Heart right ventricle (tissue), 16 donors: ENCODE data around the gene CATSPER3. TPM values are rescaled to one million over a fixed set of nuclear protein-coding genes. Genes with fewer than 3 reads are reported as not detected.

Experiments used
- ATAC-seq, 8 donors: fragments of 200-7000 bp; cut with Tn5 transposase; one replicate each; pipeline ENCODE4 v1.9.1; 2020; ENCODE audit warnings: mild to moderate bottlenecking in 8 of 8, moderate library complexity in 8 of 8, moderate number of reproducible peaks in 1 of 8
- DNase-seq, 2 donors: peaks; one replicate each; pipeline ENCODE4 v3.0.0-alpha.2; 2020
- H3K27ac ChIP-seq, 10 donors: fragments of 200-600 bp; sonication (generic) in 2 of 10; one replicate each; pipeline versions ENCODE4 v1.5.0 to v1.8.0; 2020 to 2022; ENCODE audit warnings: mild to moderate bottlenecking in 3 of 10
- H3K27me3 ChIP-seq, 7 donors: fragments of 200-600 bp; one replicate each; pipeline ENCODE4 v1.8.0; 2021 to 2022; ENCODE audit warnings: mild to moderate bottlenecking in 2 of 7
- H3K36me3 ChIP-seq, 9 donors: fragments of 200-600 bp; sonication (generic) in 1 of 9; one replicate each; pipeline versions ENCODE4 v1.5.0 to v1.8.0; 2020 to 2022; ENCODE audit warnings: mild to moderate bottlenecking in 2 of 9
- H3K4me1 ChIP-seq, 9 donors: fragments of 200-600 bp; sonication (generic) in 1 of 9; one replicate each; pipeline versions ENCODE4 v1.5.0 to v1.8.0; 2020 to 2022; ENCODE audit warnings: mild to moderate bottlenecking in 4 of 9
- H3K4me3 ChIP-seq, 10 donors: fragments of 200-600 bp; sonication (generic) in 2 of 10; one replicate each; pipeline versions ENCODE4 v1.5.0 to v1.8.0; 2020 to 2022; ENCODE audit warnings: mild to moderate bottlenecking in 7 of 10, moderate library complexity in 2 of 10
- H3K9me3 ChIP-seq, 11 donors: fragments of 200-600 bp in 10 of 11; sonication (generic) in 2 of 11; one replicate each; pipeline versions ENCODE4 v1.5.0 to v1.8.0; 2013 to 2022; ENCODE audit warnings: mild to moderate bottlenecking in 2 of 11, control low read depth in 1 of 11, moderate library complexity in 1 of 11
- WGBS, 2 donors: extraction: QIAGEN DNeasy Blood & Tissue Kit; methylation state at CpG; one replicate each; pipeline ENCODE4 v1.1.7; 2013; ENCODE audit warnings: inconsistent platforms in 1 of 2; 5-methylcytosine and 5-hydroxymethylcytosine counted together
- intact Hi-C, 10 donors: fragments of 100-400 bp; cut with DNase I; formaldehyde crosslinking; loops; one replicate each; pipeline versions ENCODE4 v1.11.1 to v1.14.2; 2022
- polyA plus RNA-seq, 2 donors: library from polyadenylated mRNA; stranded (reverse); fragments of 200-250 nt; gene quantifications; one replicate each; pipeline ENCODE4 v1.2.3, GENCODE V29; 2013
- total RNA-seq, 10 donors: library from RNA; stranded (reverse); fragmentation: NEBNext Ultra II Directional in 3 of 10; extraction: Animal tissue kit (Norgen Biotek cat#: 25700) in 3 of 10; gene quantifications; one replicate each; pipeline versions ENCODE4 v1.2.1 to v1.2.4, GENCODE V29; 2021 to 2023
- TF ChIP-seq, protein P1 (sequence below), 9 donors: fragments of 200-600 bp; sonication (generic) in 2 of 9; IDR thresholded peaks; one replicate each; pipeline versions ENCODE4 v1.5.0 to v1.8.0; 2021 to 2022; ENCODE audit warnings: antibody characterized with exemption in 9 of 9, mild to moderate bottlenecking in 5 of 9, moderate library complexity in 1 of 9
- donor health status: Arrhythmogenic right ventricular cardiomyopathy.
- donor health status: ischemic (EF 13 %, LVEDD 7.1; RV severe dilation, severe dysfunction).
- donor health status: healthy with polysubstance abuse.
- donor health status: DM: no; HTN: yes; CAD: no.
- donor health status: DM: no; HTN: no; CAD: no.
- donor health status: ischemic (EF 25% LVEDD 6.9; RV normal size, moderate dysfunction).
- donor health status: ischemic (EF 25% LVEDD 5.7; RV mildly dilated, moderate dysfunction).
- donor health status: healthy.
- donor health status: DM: yes; HTN: yes; CAD: no.
- donor health status: Ischemic cardiomyopathy.
- donor health status: ischemic (EF 35%, LVEDD 5.7; RV mildly dilated, moderate dysfunction).
- donor health status: nonischemic (EF 11% LVEDD 7.7; RV severe dilation, severe dysfunction).
- donor health status: DM: yes; HTN: yes; CAD: no.
- donor health status: PGD.
- donor health status: ischemic (EF 29% LVEDD 5.4; RV normal size, mild dysfunction).
- donor health status: nonischemic (EF 23%, LVEDD 6.1; RV moderate dilation, normal function).

The CATSPER3 gene
- total and polyA plus RNA-seq, 12 donors, result 0.37 to 1.1 (median 0.72) TPM

DNA sequence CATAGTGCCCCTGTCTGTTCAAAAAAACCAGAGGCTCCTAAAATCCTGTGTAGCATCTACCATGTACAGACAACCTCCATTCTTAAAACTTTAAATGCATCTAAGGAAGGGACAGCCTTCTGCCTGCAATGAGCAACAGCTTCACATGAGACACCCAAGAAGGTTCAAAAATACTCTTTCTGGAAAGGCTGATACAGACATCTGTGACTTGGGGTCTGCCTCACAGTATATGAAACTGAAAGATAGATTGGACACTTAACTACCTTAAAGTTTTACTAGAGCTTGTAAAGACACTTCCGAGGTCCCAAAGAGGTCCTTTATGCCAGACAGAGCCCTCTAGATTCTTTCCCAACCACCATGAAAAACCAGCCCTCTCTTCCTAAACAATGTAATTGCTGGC lies 28.2 kb upstream of the CATSPER3 start:
- intact Hi-C loops, result loop anchor here in 1 of 10 donors (10.0 kb wide), 1 partner anchor 255 kb away; no protein-coding TSS in a partner anchor
- WGBS, 2 donors, result 96 to 100% methylated on average over 1 of the region's 1 CpG
- no peak overlapping the region for H3K27ac ChIP-seq
- H3K27me3 ChIP-seq, result no peaks in the 10 kb centered on the region
- H3K4me3 ChIP-seq, result no peak overlapping the region
- no peaks in the 10 kb centered on the region for H3K4me1 ChIP-seq
- ATAC-seq (no peak), DNase-seq (no peak)
- H3K9me3 ChIP-seq, result no peaks in the 10 kb centered on the region
- peaks cover 0 to 56% (median 0%) of the 10 kb centered on the region in 9 donors for H3K36me3 ChIP-seq
- TF ChIP-seq, protein P1, sequence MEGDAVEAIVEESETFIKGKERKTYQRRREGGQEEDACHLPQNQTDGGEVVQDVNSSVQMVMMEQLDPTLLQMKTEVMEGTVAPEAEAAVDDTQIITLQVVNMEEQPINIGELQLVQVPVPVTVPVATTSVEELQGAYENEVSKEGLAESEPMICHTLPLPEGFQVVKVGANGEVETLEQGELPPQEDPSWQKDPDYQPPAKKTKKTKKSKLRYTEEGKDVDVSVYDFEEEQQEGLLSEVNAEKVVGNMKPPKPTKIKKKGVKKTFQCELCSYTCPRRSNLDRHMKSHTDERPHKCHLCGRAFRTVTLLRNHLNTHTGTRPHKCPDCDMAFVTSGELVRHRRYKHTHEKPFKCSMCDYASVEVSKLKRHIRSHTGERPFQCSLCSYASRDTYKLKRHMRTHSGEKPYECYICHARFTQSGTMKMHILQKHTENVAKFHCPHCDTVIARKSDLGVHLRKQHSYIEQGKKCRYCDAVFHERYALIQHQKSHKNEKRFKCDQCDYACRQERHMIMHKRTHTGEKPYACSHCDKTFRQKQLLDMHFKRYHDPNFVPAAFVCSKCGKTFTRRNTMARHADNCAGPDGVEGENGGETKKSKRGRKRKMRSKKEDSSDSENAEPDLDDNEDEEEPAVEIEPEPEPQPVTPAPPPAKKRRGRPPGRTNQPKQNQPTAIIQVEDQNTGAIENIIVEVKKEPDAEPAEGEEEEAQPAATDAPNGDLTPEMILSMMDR (IDR thresholded peaks at IDR 0.05), result no peak

DNA sequence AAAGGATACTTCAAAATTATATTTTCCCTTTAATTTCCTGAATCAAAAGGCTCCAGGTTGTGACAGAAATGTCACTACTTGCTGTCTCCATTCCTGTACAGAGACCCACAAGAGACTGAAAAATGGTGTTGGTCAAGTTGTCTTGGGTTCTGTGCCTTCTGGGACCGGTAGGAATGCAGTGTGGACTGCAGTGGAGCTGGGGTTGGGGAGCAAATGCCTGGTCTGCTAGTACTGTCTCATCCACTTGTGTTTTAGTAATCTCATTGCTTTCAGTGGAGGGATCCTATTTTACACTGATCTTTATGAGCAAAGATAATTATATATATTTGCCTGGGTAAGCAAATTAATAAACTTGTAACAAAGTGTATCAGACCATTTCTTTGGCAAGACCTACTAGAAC lies 24.2 kb upstream of the CATSPER3 start:
- H3K27me3 ChIP-seq, result no peaks in the 10 kb centered on the region
- no peak overlapping the region for H3K4me3 ChIP-seq
- intact Hi-C loops, result no loop called here
- no peaks in the 10 kb centered on the region for H3K9me3 ChIP-seq
- ATAC-seq, result no peak
- TF ChIP-seq, protein P1 (IDR thresholded peaks at IDR 0.05), result no peak
- peaks cover 0 to 30% (median 0%) of the 10 kb centered on the region in 9 donors for H3K36me3 ChIP-seq
- DNase-seq, result no peak
- 79 to 84% methylated on average over 1 of the region's 1 CpG for WGBS, 2 donors
- peaks cover 0 to 4% (median 0%) of the 10 kb centered on the region in 9 donors for H3K4me1 ChIP-seq
- H3K27ac ChIP-seq, result no peak overlapping the region

DNA sequence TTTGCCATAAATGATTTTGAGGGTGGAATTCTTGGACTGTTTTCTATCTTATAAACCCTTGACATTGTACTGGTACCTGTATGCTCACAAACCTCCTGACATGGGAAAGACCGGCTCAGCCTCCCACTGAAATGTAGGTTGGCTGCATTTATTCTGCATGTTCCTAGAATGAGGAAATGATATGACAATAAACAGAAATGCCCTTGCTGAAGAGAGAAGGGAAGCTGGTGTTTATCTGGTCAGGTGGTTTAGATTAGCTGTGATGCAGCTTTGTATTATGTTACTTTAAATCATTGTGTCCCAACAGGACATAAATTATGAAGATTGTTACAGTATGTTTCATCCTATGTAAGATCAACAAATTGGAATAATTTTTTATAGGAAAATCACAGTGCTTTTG lies 23.1 kb upstream of the CATSPER3 start:
- ATAC-seq, result no peak
- TF ChIP-seq, protein P1 (IDR thresholded peaks at IDR 0.05), result no peak
- Histone ChIP-seq H3K4me3 (no peak overlapping the region), H3K9me3 (no peaks in the 10 kb centered on the region), H3K36me3 (peaks cover 0 to 27% (median 0%) of the 10 kb centered on the region in 9 donors), H3K27ac (no peak overlapping the region), H3K4me1 (peaks cover 0 to 15% (median 8%) of the 10 kb centered on the region in 9 donors), H3K27me3 (no peaks in the 10 kb centered on the region)
- DNase-seq, result no peak
- WGBS, 2 donors, result 39 to 45% methylated on average over 1 of the region's 1 CpG
- intact Hi-C loops, result no loop called here

DNA sequence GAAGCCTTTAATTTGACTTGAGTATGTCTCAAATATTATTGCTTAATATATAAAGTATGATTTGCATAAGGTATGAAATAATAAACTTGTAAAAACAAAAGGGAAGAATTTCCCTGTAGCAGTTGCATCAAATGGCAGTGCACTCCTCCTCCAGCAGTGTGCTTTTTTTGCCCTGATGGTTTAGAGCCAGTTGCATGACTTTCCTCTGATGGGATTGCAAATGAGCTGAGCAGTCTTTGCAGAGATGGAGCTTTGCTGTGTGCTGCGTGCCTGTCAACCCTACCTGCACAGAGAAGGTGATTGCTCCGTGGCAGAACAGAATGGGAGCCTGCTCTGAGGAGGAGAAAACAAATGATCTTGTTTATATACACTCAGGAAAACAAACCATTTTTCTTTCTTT lies 22.7 kb upstream of the CATSPER3 start:
- H3K27ac ChIP-seq, result no peak overlapping the region
- TF ChIP-seq, protein P1 (IDR thresholded peaks at IDR 0.05), result no peak
- ATAC-seq, result no peak
- H3K9me3 ChIP-seq, result no peaks in the 10 kb centered on the region
- peaks cover 0 to 17% (median 9%) of the 10 kb centered on the region in 9 donors for H3K4me1 ChIP-seq
- 83 to 87% methylated on average over 2 of the region's 2 CpGs for WGBS, 2 donors
- peaks cover 0 to 23% (median 0%) of the 10 kb centered on the region in 9 donors for H3K36me3 ChIP-seq
- DNase-seq, result no peak
- intact Hi-C loops, result no loop called here
- no peaks in the 10 kb centered on the region for H3K27me3 ChIP-seq
- H3K4me3 ChIP-seq, result no peak overlapping the region
